ENCODE results near the gene THAP12.
"Not testable (repeated sequence)": the region's sequence is repeated elsewhere in the genome, so short reads cannot be mapped to it uniquely, and the experiment has no call there.

THAP12 gene, protein sequence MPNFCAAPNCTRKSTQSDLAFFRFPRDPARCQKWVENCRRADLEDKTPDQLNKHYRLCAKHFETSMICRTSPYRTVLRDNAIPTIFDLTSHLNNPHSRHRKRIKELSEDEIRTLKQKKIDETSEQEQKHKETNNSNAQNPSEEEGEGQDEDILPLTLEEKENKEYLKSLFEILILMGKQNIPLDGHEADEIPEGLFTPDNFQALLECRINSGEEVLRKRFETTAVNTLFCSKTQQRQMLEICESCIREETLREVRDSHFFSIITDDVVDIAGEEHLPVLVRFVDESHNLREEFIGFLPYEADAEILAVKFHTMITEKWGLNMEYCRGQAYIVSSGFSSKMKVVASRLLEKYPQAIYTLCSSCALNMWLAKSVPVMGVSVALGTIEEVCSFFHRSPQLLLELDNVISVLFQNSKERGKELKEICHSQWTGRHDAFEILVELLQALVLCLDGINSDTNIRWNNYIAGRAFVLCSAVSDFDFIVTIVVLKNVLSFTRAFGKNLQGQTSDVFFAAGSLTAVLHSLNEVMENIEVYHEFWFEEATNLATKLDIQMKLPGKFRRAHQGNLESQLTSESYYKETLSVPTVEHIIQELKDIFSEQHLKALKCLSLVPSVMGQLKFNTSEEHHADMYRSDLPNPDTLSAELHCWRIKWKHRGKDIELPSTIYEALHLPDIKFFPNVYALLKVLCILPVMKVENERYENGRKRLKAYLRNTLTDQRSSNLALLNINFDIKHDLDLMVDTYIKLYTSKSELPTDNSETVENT

GRCh38 chr11:76380977-76381719, at the start of gene THAP12, which contains the start of gene GVQW3:
TSS of gene THAP12 (minus strand) at chr11:76381132. CDS start at chr11:76380836, 296 bp downstream.
TSS of gene GVQW3 (plus strand) at chr11:76381323. CDS start at chr11:76381829, 506 bp downstream.
- DNase-seq, result peak; percentile 87

- no peak for DNase-seq
Observed at GRCh38 chr11:76426660-76427059, 45.7 kb upstream of the THAP12 start.

- no peak for DNase-seq
Observed at GRCh38 chr11:76424891-76425290, 44.0 kb upstream of the THAP12 start.

- DNase-seq, result no peak
Observed at GRCh38 chr11:76424379-76424778, 43.4 kb upstream of the THAP12 start.

GRCh38 chr11:76419896-76420295, 39.0 kb upstream of the THAP12 start:
- DNase-seq, result no peak

GRCh38 chr11:76415073-76415472, 34.1 kb upstream of the THAP12 start:
- DNase-seq, result no peak

DNA sequence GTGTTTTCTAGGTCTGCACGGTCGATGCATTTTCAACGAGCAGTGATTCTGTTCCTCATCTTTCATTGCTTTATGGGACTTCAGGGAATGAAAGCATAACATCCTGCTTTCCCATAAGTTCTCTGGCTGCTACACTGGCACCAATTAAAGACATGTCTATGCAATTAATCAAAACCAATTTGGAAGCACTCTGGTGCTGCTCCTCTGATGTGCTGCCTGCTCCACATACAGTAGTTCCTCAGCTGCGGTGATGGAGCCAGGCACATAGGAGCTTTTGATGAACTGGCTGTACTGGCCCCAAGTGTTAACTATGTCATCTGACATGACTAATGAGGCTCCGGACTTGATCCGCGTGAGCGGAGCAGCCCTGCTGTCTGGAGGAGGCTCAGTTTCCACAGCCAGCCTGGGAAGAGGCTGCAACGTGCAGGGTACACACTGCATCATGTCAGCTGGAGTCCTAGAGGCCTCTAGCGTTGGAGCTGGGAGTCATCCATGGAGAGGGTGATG, 30.0 kb upstream of the THAP12 start:
- DNase-seq, result no peak

DNA sequence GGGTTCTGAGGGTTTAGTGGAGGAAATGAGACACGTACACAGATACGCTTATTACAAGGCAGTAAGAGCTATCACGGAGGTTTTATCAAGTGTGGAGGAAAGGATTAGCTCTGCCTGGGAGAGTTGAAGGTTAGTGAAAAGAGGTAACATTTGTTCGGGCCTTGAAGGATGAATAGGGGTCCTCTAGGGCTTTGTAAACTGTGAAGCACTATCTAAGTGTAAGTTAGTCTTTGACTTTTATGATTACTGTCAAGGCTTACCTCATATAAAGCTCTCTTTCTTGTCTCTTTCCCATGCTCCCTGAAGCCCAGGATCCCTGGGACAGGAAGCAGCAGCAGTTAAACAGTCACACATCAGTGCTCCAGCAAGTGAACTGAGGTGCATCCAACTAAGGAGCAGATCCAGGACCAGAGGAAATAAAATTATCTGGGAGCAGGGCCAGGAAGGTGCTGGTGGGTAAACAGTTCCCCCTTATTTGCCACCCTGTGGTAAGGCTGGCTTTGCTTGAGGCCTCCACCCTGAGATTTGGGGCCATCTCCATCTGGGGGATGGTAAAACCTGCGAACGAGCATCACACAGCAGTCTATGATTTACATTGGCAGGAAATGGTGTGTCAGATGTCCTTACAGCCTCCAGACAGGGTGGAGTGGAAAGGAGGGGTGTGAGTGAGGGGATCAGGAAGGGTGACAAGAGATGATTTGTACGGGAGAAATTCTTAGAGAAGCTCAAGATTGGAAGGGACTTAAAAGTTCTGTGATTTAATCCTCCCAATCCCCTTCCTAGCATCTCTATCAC, 27.4 kb upstream of the THAP12 start:
- DNase-seq, result no peak

DNA sequence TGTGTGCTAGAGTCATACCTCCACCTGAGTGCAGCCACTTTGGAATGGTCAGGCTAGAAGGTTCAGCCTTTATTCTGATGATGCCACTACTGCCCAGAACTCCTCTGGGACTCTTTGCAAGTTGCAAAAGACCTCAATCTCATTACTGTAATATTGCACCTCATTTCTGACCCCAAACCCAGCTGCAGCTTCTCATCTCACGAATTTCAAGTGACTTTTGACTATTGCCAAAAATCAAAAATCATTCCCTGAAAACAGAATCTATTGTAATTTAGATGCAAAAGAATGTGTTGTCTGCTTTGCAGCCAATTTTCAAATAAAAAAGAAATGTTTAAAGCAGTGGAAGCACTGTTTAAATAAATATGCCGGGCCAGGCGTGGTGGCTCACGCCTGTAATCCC, 25.4 kb upstream of the THAP12 start:
- no peak for DNase-seq

GRCh38 chr11:76401484-76401883, 20.6 kb upstream of the THAP12 start:
- DNase-seq, result not testable (repeated sequence)

DNA sequence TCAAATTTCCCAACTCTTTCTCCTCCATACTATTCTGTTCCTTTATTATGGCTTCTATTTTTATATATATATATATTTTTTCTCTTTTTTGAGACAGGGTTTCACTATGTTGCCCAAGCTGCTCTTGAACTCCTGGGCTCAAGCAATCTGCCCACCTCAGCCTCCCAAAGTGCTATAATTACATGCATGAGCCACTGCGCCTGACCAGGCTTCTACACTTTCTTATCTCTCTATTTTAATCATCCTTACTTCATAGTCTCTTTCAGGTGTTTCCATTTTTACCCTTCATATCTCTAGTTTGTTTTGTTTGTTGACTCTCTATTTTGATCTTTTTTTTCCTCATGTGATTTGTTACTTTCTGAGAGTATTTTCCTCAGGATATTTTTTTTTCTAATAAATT, 20.0 kb upstream of the THAP12 start:
- no peak for DNase-seq

GRCh38 chr11:76397383-76397782, 16.5 kb upstream of the THAP12 start:
- DNase-seq, result no peak

DNA sequence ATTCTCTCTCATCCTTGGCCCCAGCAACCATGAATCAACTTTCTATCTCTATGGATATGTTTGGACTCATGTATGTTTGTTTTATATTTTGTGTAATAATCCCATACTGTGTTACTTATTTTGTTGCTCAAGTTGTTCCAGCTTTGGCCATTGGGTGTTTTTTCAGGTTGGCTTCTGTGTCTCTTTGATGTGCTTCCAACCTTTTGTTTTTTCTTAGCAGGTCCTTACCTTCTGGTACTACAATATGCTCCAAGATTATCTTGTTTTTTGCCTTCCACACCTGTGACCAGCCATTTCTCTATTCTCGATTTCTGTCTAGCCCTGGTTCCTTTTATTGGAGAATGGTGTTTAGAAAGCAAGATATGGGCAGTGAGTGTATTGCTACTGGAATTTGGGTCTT, 14.4 kb upstream of the THAP12 start:
- no peak for DNase-seq

GRCh38 chr11:76394411-76394810, 13.5 kb upstream of the THAP12 start:
- DNase-seq, result no peak

DNA sequence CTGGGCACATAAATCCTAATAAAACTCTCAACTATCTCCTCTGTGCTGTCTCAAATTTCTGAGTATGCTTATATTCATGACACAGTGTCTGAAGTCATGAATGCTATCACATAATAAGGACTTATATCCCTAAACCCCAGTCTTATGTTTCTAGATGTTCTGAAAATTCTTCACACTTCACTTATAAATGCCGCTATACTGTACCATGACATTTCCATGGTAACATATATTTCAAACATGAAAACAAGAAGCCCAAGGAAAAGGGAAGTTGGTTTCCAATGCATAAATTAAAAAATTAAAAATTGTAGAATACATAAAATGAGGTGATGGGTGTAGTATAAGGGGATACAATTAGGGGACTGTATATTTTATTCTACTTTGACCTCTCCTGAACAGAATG, 11.9 kb upstream of the THAP12 start:
- DNase-seq, result no peak

DNA sequence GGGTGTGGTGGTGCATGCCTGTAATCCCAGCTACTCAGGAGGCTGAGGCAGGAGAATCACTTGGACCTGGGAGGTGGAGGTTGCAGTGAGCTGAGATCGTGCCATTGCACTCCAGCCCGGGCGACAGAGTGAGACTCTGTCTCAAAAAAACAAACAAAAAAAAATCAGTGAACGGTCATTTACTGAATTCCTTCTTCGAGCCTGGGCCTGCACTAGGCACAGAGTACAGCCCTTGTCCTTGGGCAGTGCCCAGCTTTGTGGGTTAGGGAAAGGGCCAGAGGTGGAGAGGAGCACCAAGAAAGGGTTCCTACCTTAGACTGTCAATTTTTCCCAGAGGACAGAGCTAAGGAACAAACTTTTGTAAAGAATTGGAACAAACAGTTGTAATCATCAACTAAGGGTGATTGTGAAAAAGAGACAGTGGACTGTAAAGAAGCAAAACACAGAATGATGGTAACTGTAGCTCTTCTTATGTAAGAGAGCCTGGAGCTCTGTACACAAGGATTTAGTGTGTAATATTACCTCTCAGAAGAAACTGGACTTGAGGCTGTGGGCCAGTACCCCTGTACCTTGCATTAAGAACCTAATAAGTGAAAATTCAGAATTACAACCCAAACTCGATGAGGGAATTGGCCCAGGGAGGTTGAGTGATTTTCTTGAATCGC, 11.0 kb upstream of the THAP12 start:
- DNase-seq, result no peak

DNA sequence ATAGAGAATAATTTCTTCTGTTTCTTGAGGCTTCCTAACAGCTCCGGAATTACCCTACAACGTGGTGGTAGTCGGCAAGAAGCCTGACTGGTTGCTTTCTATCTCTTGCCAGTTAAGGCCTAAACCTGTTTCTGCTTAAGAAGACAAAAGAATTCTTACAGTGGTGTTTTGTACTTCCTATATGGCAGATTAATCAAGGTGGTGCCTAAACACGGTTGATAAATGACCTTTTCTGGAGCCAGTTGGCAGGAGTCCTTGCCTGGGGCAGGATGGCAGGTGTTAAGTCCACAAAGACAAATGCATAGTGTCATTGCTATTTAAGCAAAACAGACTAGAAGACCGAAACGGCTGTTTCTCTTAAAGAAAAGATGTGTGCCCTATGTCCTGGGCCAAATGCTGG, 10.1 kb upstream of the THAP12 start:
- DNase-seq, result no peak

- DNase-seq, result no peak
Observed at GRCh38 chr11:76388408-76388807, 7.5 kb upstream of the THAP12 start.

DNA sequence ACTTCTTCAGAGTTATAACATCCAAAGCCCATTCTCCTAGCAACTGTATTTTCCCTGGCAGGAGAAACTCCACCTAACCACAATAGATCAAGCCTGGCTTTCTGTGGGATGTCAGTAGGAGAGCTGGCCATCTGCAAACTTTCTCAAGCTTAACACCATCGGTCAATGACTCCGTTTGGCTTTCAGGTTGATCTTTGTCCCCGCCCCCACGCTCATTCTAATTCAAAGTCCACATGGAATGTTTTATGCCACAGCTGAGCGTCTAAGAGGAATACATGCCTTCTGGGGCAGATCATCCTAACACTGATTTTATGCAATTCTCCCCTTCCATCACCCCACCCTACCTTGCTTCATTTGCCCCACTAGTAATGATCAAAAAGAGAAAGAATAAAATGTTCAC, 5.0 kb upstream of the THAP12 start:
- DNase-seq, result no peak

DNA sequence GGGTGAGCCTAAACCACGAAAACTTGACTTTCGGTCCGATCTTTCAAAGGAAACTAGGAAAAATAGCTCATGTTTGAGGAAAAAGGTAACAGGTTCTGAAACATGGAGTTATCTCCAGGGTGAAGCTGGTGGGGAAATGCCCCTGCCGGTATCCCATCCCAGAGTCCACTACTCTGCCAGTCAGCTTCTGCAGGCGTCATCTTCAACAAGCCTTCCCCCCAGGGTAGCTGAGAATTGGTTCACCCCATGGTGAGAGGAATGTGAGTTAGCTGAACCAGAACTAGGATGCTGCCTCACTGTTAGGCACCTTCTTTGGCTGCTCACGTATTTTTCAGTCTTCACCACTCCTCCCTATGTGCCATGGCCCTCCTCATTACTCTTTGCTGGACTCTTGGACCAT, 1.3 kb upstream of the THAP12 start:
- DNase-seq, result no peak

DNA sequence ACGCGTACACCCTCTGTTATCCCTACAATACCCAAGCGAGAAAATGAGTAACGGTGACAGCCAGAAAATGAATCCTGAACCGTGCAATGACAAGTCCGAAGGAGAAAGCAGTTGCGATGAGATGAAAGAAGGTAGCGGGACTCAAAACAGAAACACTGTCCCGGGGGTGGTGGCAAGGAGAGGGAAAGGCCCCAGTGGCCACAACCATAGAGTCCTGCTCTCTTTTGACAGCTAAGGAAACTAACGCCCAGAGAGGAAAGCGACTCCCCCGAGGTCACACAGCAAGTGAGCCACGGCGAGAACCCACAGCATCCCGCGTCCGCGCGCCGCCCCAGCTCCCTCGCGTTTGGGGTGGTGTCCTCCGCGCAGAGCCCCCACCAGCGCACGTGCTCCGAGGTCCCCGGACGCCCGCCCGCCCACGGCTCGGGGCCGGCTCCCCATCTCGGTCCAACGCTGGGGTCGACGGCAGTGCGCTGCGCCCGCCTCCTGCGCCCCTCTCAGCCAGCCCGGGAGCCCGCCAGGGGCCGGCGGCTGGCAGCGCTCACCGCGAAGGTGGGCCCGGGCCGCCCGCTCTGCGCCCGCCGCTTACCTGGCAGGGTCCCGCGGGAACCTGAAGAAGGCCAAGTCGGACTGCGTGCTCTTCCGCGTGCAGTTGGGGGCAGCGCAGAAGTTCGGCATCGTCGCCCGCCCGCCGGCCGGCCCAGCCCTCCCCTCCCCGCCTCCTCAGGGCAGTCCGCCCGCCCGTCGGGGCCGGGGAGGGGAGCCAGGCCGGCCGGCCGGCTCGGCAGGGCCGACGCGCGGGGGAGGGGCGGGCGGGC, 564 bp downstream of the THAP12 start:
- DNase-seq, result no peak

Data from DMS 273 treated with DMSO at 0.1 percent for 48 hours (cell line).